Measurements from ENCODE around the gene CRELD1.
A peak's percentile ranks its signal among the peaks of the same experiment; 100 is the strongest.

- TF ChIP-seq, protein P1, sequence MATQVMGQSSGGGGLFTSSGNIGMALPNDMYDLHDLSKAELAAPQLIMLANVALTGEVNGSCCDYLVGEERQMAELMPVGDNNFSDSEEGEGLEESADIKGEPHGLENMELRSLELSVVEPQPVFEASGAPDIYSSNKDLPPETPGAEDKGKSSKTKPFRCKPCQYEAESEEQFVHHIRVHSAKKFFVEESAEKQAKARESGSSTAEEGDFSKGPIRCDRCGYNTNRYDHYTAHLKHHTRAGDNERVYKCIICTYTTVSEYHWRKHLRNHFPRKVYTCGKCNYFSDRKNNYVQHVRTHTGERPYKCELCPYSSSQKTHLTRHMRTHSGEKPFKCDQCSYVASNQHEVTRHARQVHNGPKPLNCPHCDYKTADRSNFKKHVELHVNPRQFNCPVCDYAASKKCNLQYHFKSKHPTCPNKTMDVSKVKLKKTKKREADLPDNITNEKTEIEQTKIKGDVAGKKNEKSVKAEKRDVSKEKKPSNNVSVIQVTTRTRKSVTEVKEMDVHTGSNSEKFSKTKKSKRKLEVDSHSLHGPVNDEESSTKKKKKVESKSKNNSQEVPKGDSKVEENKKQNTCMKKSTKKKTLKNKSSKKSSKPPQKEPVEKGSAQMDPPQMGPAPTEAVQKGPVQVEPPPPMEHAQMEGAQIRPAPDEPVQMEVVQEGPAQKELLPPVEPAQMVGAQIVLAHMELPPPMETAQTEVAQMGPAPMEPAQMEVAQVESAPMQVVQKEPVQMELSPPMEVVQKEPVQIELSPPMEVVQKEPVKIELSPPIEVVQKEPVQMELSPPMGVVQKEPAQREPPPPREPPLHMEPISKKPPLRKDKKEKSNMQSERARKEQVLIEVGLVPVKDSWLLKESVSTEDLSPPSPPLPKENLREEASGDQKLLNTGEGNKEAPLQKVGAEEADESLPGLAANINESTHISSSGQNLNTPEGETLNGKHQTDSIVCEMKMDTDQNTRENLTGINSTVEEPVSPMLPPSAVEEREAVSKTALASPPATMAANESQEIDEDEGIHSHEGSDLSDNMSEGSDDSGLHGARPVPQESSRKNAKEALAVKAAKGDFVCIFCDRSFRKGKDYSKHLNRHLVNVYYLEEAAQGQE (IDR thresholded peaks at IDR 0.05; ENCODE audit: borderline replicate concordance), result no peak
- TF ChIP-seq, protein P1 (CRISPR knock-in tag; IDR thresholded peaks at IDR 0.05; ENCODE audit: low read depth), result no peak
- no peak for TF ChIP-seq PATZ1 (CRISPR knock-in tag; IDR thresholded peaks at IDR 0.05; ENCODE audit: borderline replicate concordance)
- no peak for TF ChIP-seq HDAC2 (IDR thresholded peaks at IDR 0.05)
- TF ChIP-seq MCM3 (IDR thresholded peaks at IDR 0.05), result no peak
- no peak for TF ChIP-seq MAFK (IDR thresholded peaks at IDR 0.05; ENCODE audit: low read length)
- TF ChIP-seq ZNF324 (CRISPR knock-in tag; IDR thresholded peaks at IDR 0.05), result no peak
- no peak for TF ChIP-seq EGR1 (conservative IDR thresholded peaks at IDR 0.05)
- TF ChIP-seq TFE3 (CRISPR knock-in tag; IDR thresholded peaks at IDR 0.05), result no peak
- TF ChIP-seq HNRNPUL1 (IDR thresholded peaks at IDR 0.05; ENCODE audit: low read length), result no peak
- no peak for TF ChIP-seq BCL6 (CRISPR knock-in tag; IDR thresholded peaks at IDR 0.05)
- TF ChIP-seq, protein P2, sequence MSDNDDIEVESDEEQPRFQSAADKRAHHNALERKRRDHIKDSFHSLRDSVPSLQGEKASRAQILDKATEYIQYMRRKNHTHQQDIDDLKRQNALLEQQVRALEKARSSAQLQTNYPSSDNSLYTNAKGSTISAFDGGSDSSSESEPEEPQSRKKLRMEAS (CRISPR knock-in tag; IDR thresholded peaks at IDR 0.05), result 0 out of 2 replicates have a peak, but pooled peaks have one; percentile 36
- TF ChIP-seq MEF2D (tag; conservative IDR thresholded peaks at IDR 0.05; ENCODE audit: low read depth), result no peak
- no peak for TF ChIP-seq MXI1 (IDR thresholded peaks at IDR 0.05; ENCODE audit: low read depth, low read length)
Observed at GRCh38 chr3:9937486-9938238, 4.0 kb downstream of the CRELD1 start.
